GM12878 (cell line): ENCODE data around the gene TBC1D2B. TPM values are rescaled to one million over a fixed set of nuclear protein-coding genes. Genes with fewer than 3 reads are reported as not detected.

Experiments
- ATAC-seq: fragments of 200-7000 bp; cut with Tn5 transposase; 3 replicates; pipeline ENCODE4 v1.9.1; 2020; ENCODE audit warnings: mild to moderate bottlenecking, moderate library complexity
- BruUV-seq: library from RNA; stranded (reverse); fragments of 400-500 nt; replicated peaks from 2 replicates; lab custom pipeline; 2021; lab: Mats Ljungman, UMichigan
- CTCF ChIA-PET: fragments of 300-600 bp; sonication (Branson Sonifier 250); formaldehyde crosslinking; extraction: SDS; loops from one replicate; lab custom pipeline; 2021; ENCODE audit warnings: inconsistent platforms; lab: Yijun Ruan, JAX
- POLR2A ChIA-PET: fragments of 350-600 bp; formaldehyde crosslinking; extraction: SDS; loops from one replicate; lab custom pipeline; 2021; ENCODE audit warnings: inconsistent platforms; lab: Charles Lee
- RAD21 ChIA-PET: fragments of 300-600 bp; sonication (Branson Sonifier 250); formaldehyde crosslinking; loops from one replicate; lab custom pipeline; 2023; ENCODE audit warnings: antibody characterized with exemption; ENCODE audit not compliant: unreplicated experiment; lab: Charles Lee
- SMC1A ChIA-PET: fragments of 300-600 bp; sonication (Branson Sonifier 250); formaldehyde crosslinking; loops from one replicate; lab custom pipeline; 2023; ENCODE audit not compliant: unreplicated experiment, uncharacterized antibody; lab: Charles Lee
- DNase-seq: peaks from one replicate; pipeline ENCODE4 v3.0.0-alpha.2; 2011; ENCODE audit warnings: low read depth, low spot score
- FAIRE-seq: peaks from 3 replicates; lab custom pipeline; 2011; peaks lifted over from hg19 to GRCh38; lab: Jason Lieb, UNC
- H2AFZ ChIP-seq: 2 replicates; pipeline ENCODE4 v1.6.0; 2011; ENCODE audit warnings: low read depth, low read length, control low read depth; ENCODE audit not compliant: control insufficient read depth
- H3K27ac ChIP-seq: 2 replicates; pipeline ENCODE4 v1.5.1; 2011; ENCODE audit warnings: control low read depth; ENCODE audit not compliant: control insufficient read depth, insufficient read depth
- H3K27me3 ChIP-seq, 2 experiments: replicated peaks in 1 of 2; 2 replicates each; pipeline versions ENCODE4 v1.6.0 to v1.6.1; 2011; ENCODE audit warnings: low read length in 1 of 2; ENCODE audit not compliant: control insufficient read depth in 2 of 2, insufficient read depth in 2 of 2
- H3K36me3 ChIP-seq, 2 experiments: 2 replicates each; pipeline ENCODE4 v1.5.1; 2011; ENCODE audit warnings: low read length in 1 of 2; ENCODE audit not compliant: control insufficient read depth in 2 of 2, insufficient read depth in 2 of 2
- H3K4me1 ChIP-seq: 2 replicates; pipeline ENCODE4 v1.6.1; 2011; ENCODE audit warnings: mild to moderate bottlenecking, low read length, moderate library complexity, mixed read lengths; ENCODE audit not compliant: control insufficient read depth, insufficient read depth
- H3K4me2 ChIP-seq: 2 replicates; pipeline ENCODE4 v1.6.0; 2011; ENCODE audit warnings: control low read depth; ENCODE audit not compliant: control insufficient read depth, insufficient read depth
- H3K4me3 ChIP-seq: fragments of 200-600 bp; sonication (generic); 2 replicates; pipeline ENCODE4 v1.5.1; 2016
- H3K79me2 ChIP-seq: 2 replicates; pipeline ENCODE4 v1.6.0; 2011; ENCODE audit warnings: low read length; ENCODE audit not compliant: control insufficient read depth, insufficient read depth
- H3K9ac ChIP-seq: 2 replicates; pipeline ENCODE4 v1.8.0; 2011; ENCODE audit warnings: low read length, control low read depth, mixed read lengths; ENCODE audit not compliant: control insufficient read depth, insufficient read depth
- H3K9me3 ChIP-seq: replicated peaks from 3 replicates; pipeline ENCODE4 v1.5.1; 2011; ENCODE audit warnings: mild to moderate bottlenecking, low read length; ENCODE audit not compliant: control insufficient read depth, insufficient read depth
- H4K20me1 ChIP-seq: 2 replicates; pipeline ENCODE4 v1.6.0; 2011; ENCODE audit not compliant: control insufficient read depth, insufficient read depth
- CBX3 ChIP-seq: fragments of 200-600 bp; sonication (generic); IDR thresholded peaks from 2 replicates; pipeline ENCODE4 v1.6.1; 2016; ENCODE audit warnings: low read depth, borderline replicate concordance
- LARP7 ChIP-seq: fragments of 450-650 bp; IDR thresholded peaks from 2 replicates; pipeline ENCODE4 v1.6.1; 2017; ENCODE audit warnings: mild to moderate bottlenecking
- MYB ChIP-seq: fragments of 150-350 bp; IDR thresholded peaks from 2 replicates; pipeline ENCODE4 v1.6.1; 2014; ENCODE audit warnings: mild to moderate bottlenecking, low read depth, low read length, borderline replicate concordance
- PBX3 ChIP-seq: IDR thresholded peaks from 2 replicates; pipeline ENCODE4 v1.6.1; 2011; ENCODE audit warnings: mild to moderate bottlenecking, low read depth, low read length, moderate library complexity; ENCODE audit not compliant: insufficient replicate concordance
- PRDM15 ChIP-seq: fragments of 450-650 bp; formaldehyde crosslinking; IDR thresholded peaks from 2 replicates; pipeline ENCODE4 v1.4.0; 2020; ENCODE audit warnings: mild to moderate bottlenecking, moderate library complexity
- SKIL ChIP-seq: fragments of 450-650 bp; IDR thresholded peaks from 2 replicates; pipeline ENCODE4 v1.6.1; 2017; ENCODE audit warnings: mild to moderate bottlenecking, low read depth, inconsistent platforms; ENCODE audit not compliant: poor library complexity, severe bottlenecking
- SPI1 ChIP-seq: IDR thresholded peaks from 2 replicates; pipeline ENCODE4 v1.6.1; 2011; ENCODE audit warnings: low read depth, mild to moderate bottlenecking, low read length, moderate library complexity, borderline replicate concordance; ENCODE audit not compliant: insufficient read depth
- TAF1 ChIP-seq: IDR thresholded peaks from 2 replicates; pipeline ENCODE4 v1.6.1; 2011; ENCODE audit warnings: mild to moderate bottlenecking, low read depth, low read length, borderline replicate concordance
- TCF7 ChIP-seq: IDR thresholded peaks from 2 replicates; pipeline ENCODE4 v1.6.1; 2014; ENCODE audit warnings: antibody characterized with exemption, borderline replicate concordance
- ZNF622 ChIP-seq: fragments of 450-650 bp; IDR thresholded peaks from 2 replicates; pipeline ENCODE4 v1.6.1; 2017; ENCODE audit warnings: mild to moderate bottlenecking, inconsistent platforms
- ZNF687 ChIP-seq: fragments of 450-650 bp; IDR thresholded peaks from 2 replicates; pipeline ENCODE4 v1.6.1; 2017; ENCODE audit warnings: mild to moderate bottlenecking, moderate library complexity
- WGBS: methylation state at CpG from one replicate; pipeline ENCODE4 v1.1.6; 2016; ENCODE audit warnings: low lambda C conversion rate; ENCODE audit not compliant: insufficient replicate concordance, insufficient coverage; ENCODE audit errors: missing lambda C conversion rate; 5-methylcytosine and 5-hydroxymethylcytosine counted together
- in situ Hi-C: fragments of 300-500 bp; cut with MboI; formaldehyde crosslinking; loops from 9 replicates; pipeline ENCODE4 v1.14.3; 2018; ENCODE audit warnings: mixed read lengths
- intact Hi-C: fragments of 100-400 bp; cut with micrococcal nuclease; formaldehyde crosslinking; loops from one replicate; pipeline ENCODE4 v1.14.2; 2022; ENCODE audit not compliant: unreplicated experiment
- polyA plus RNA-seq, 11 experiments: library from polyadenylated mRNA; depleted of rRNA in 4 of 11; unstranded in 6 of 11; stranded (reverse) in 5 of 11; fragments of >200 nt; fragmentation: Nextera tagmentation in 4 of 11; fragmentation: Illumina TruSeq in 1 of 11; extraction: Ambion mirVana in 4 of 11; extraction: Trizol in 1 of 11; gene quantifications; 1 replicate in 1 of 11; 2 replicates in 10 of 11; pipeline versions ENCODE4 v1.2.1 to v1.2.3, GENCODE V29; 2011 to 2016; ENCODE audit warnings: inconsistent platforms in 2 of 11, missing spikeins in 2 of 11, low read depth in 1 of 11
- total RNA-seq, 4 experiments: library from RNA; depleted of rRNA in 3 of 4; stranded (reverse); fragments of >200 nt in 3 of 4; fragmentation: Illumina TruSeq in 1 of 4; extraction: Trizol in 1 of 4; gene quantifications; 2 replicates each; pipeline versions ENCODE4 v1.2.1 to v1.2.3, GENCODE V29; 2013 to 2021

Gene TBC1D2B
- total and polyA plus RNA-seq, 10 of the 15 experiments (the other 5 are each of a cell fraction or from before 2014, with no cell fraction given) = 1.3 to 53.4 (median 19.4) TPM

- no peak overlapping the region for H2AFZ ChIP-seq
- H3K4me1 ChIP-seq = no peaks in the 10 kb centered on the region
- ATAC-seq = no peak
- SMC1A ChIA-PET = interaction anchor here (0.9 to 2.3 kb wide), 2 partner anchors 13 to 27 kb away, joined by 3 to 7 read pairs; no protein-coding TSS in a partner anchor
- H3K9me3 ChIP-seq = no peaks in the 10 kb centered on the region
- H3K27me3 ChIP-seq = no peaks in the 10 kb centered on the region
- H4K20me1 ChIP-seq = no peaks in the 10 kb centered on the region
- H3K9ac ChIP-seq = no peak overlapping the region
- in situ Hi-C loops = no loop called here
- intact Hi-C loops = no loop called here
- DNase-seq = no peak
- 55% methylated on average over 9 of the region's 9 CpGs for WGBS
- no peak for FAIRE-seq
- H3K79me2 ChIP-seq = no peaks in the 10 kb centered on the region
- CTCF ChIA-PET = interaction anchor here (1.1 kb wide), 1 partner anchor 131 kb away, joined by 5 read pairs; no protein-coding TSS in a partner anchor
- POLR2A ChIA-PET = interaction anchor here (0.5 kb wide), 1 partner anchor 24 kb away, joined by 3 read pairs; no protein-coding TSS in a partner anchor
- TF ChIP-seq LARP7 (no peak), ZNF622 (no peak), PBX3 (no peak), SPI1 (no peak), ZNF687 (no peak), MYB (no peak), TCF7 (no peak), PRDM15 (CRISPR knock-in tag) (no peak), TAF1 (no peak), SKIL (no peak), CBX3 (no peak)
- H3K4me2 ChIP-seq = no peak overlapping the region
- RAD21 ChIA-PET = interaction anchor here (1.4 kb wide), 1 partner anchor 11 kb away, joined by 4 read pairs; no protein-coding TSS in a partner anchor
- BruUV-seq = no TSS peak
- no peaks in the 10 kb centered on the region for H3K36me3 ChIP-seq
- H3K4me3 ChIP-seq = no peak overlapping the region
- no peak overlapping the region for H3K27ac ChIP-seq
Observed at GRCh38 chr15:78097667-78098066, 20.2 kb upstream of the TBC1D2B start.
